GM21526 (cell line): ENCODE results near the gene TMA7.

Source experiments
- ATAC-seq: cut with Tn5 transposase; IDR thresholded peaks from one replicate; pipeline ENCODE4 v1.9.1; 2021; ENCODE audit warnings: moderate library complexity; ENCODE audit not compliant: unreplicated experiment, low FRiP score

Gene TMA7

DNA sequence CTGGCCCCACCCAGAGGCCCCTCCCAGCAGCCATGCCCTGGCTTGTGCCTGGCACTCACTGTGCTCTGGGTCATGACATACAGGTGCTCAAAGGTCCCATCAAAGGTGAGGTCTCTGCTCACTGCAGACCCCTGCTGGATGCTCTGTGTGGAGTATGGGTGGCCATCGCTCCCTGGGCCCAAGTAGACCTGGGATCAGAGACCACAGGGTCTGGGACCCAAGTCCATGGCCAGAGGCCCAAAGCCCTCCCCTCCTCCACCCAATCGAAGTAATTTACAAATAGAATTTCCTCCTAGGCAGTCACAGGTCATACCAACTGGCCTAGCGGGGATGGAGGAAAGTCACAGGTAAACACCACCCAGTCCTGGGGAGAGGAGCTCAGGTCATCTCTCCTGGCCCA, 17.8 kb upstream of the TMA7 start:
- ATAC-seq, result no peak

DNA sequence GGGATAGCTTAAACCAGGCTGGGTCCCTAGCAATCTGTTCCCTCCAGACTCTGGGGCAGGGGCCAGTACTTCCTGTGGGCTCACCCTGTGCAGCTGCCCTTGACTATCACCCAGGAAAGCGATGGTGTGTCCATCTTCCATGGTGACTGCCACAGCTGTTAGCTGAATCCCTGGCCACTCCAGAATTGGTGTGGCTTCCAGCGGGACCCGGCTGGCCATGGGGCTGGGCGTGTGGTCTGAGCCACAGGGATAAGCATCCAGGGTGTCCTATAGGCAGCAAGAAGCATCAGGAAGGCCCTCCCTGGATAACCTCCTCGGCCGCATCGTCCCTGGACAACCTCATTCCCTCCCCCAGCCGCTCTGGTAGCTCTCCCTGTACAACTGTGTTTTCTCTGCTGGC, 17.4 kb upstream of the TMA7 start:
- no peak for ATAC-seq

DNA sequence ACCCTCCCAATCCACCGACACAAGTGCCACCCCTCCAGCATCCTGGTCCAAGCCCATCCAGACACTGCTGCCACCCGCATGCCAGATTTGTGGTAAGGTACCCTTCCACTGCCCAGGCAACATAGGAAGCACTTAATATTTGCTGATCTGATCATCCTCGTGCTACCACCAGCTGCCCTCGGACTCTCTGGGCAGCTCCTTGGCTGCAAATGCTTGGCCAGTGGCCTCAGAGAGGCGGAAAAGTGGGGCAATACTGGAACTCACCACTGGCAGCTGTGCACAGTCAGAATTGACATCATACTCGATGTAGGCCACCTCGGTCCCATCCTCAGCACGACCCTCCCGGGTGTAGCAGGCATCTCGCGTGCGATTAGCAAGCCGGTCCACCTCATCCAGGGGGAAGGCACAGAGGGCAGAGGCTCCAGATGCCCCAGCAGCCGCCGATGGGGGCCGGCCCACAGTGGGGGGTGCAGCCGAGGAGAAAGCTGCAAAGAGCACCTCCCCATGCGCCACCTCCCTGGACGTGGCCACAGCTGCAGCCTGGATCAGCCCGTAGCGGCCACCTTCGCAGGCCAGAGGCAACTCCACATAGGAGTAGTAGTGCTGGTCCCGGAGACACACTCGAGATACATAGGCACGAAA, 16.7 kb upstream of the TMA7 start:
- no peak for ATAC-seq

DNA sequence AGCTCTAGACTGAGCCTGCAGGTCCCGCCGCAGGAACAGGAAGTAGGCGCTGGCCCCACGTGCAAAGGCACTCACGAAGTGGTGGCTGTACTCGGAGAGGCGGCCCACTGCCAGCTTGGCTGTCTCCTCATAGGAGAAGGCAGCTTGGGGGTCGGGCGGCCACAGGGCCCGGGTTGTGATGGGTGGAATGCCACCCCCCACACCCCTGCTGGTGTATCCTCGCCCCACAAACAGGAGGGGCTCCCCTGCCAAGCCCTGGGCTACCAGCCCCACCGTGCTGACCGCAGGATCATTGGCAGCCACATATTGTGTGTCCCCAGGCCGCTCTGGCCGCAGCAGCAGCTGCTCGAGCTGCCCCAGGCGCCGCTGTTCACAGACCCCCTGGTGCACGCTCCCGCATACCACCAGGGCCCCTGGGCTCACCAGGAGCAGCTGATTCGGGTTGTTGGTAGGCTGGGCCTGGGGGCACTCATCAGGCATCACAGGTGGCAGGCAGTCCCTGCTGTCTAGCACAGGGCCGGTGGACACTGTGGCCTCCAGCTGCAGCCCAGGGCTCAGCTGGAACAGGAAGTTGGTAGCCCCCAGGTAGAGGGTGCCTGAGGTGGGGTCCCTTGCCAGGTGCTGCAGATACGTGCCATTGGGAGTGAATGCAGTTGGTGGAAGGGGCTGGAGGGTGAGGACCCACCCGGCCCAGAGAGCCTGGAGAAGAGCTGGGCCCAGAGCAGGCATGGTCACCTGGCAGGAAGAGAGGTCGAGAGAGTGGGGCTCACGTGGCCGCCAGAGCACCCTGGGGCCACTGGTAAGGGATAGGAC, 16.0 kb upstream of the TMA7 start:
- ATAC-seq, result no peak

DNA sequence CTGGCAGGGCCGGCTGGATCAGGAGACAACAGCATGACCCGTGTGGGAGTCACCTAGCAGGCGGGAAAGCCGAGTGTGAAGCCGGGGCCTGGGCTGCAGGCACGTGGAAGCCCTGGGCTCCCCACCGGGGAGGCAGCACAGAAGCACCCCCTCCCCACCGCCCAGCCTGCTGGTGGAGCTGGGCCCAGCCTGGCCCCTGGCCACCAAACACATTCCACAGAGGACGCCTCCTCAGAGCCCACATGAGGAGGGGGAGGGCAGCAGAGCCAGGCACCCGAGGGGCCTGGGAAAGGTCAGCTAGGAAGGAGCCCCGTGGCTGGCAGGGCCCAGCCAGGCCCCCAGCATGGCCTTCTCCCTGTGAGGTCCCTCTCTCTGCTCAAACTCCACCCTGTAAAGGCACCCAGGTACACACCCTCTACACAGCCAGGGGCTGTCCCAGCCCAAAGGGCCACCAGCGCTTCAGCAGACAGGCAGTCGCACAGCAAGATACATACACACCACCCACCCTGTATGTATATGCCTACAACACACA, 14.7 kb upstream of the TMA7 start:
- ATAC-seq, result no peak

DNA sequence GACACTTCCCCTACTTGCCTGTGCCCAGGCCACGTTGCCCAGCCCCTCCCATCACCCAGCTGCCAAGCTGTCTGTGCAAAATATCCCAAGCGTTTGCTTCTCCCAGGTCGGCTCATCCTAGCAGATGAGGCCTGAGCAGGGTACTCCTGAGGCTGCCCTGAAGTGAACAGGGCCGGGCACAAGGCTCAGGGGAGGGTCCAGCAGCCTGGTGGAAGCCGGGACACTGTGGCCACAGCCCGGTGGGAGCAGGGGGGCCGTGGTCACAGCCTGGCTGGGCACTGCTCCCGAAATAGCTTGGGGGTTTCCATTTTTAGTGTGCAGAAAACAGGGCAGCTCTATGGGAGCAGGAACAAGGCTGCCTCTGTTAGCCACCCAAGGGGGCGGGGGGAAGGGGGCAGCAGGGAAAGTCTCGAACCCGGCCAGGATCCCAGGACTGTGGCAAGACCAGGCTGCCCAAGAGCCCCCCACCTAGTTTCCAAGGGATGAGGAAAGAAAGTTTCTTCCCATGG, 13.6 kb upstream of the TMA7 start:
- no peak for ATAC-seq

DNA sequence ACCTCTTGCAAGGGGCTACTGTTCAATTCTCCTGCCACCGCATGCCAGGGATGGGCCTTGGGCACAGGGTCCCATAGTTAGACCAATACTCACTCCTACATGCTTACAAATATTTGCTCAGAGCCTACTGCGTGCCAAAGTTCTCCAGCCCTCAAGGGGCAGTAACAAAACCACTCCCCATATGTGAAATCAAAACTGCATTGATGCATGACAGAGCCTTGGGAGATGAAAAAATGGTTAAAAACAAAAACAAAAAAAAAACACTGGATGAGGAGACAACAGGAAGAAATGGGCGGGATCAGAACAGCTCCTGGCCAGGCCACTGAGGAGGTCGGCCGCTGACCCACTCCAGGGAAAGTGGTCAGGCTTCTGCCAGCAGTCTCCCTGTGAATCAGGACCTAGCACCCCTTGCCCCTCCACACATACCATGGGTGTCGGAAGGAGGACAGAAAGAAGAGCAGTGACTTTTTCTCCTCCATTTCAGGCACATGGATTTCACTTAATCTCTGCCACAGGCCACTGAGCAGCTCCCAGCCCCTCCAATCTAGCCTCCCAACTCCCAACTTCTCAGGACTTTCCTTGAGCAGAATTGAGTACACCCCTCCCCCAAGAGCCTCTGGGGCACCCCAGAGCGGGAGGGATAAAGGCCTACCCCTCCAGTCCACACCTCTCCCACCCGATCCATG, 13.0 kb upstream of the TMA7 start:
- ATAC-seq, result no peak

DNA sequence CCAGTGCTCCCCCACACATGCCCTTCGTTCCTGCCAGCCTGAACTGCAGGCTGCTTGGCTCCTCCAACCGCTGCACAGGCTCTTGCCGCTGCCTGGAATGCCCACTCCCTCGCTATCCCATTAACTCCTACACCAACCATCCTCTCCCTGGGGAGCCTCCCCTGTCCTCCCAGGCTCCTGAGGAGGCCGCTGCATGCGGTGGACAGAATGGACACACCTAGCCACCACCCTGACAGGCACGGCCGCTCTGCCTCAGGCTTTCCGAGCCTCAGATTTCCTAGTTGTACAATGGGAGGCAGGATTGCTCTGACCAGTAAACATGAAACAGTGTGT, 12.5 kb upstream of the TMA7 start:
- no peak for ATAC-seq

DNA sequence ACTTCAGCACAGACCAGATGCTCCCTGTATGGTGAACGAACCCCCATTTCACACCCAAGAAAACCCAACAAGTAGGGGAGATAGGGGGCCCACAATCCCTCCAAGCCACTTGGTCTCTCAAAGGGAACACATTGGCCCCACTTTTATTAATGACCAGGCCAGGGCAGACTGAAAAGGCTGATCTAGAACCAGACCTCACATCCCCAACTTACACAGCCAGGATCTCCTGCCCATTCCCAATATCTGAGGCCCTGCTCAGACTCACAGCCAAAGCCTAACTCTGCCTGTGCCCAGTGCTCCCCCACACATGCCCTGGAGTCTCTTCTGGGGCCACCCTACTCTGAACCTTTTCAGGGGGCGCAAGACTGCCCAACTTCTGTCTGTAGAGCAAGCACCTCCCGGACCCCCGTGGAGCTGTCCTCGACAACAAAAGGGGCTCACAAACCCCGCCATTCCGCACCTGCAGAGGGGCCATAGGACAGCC, 11.9 kb upstream of the TMA7 start:
- ATAC-seq, result no peak

DNA sequence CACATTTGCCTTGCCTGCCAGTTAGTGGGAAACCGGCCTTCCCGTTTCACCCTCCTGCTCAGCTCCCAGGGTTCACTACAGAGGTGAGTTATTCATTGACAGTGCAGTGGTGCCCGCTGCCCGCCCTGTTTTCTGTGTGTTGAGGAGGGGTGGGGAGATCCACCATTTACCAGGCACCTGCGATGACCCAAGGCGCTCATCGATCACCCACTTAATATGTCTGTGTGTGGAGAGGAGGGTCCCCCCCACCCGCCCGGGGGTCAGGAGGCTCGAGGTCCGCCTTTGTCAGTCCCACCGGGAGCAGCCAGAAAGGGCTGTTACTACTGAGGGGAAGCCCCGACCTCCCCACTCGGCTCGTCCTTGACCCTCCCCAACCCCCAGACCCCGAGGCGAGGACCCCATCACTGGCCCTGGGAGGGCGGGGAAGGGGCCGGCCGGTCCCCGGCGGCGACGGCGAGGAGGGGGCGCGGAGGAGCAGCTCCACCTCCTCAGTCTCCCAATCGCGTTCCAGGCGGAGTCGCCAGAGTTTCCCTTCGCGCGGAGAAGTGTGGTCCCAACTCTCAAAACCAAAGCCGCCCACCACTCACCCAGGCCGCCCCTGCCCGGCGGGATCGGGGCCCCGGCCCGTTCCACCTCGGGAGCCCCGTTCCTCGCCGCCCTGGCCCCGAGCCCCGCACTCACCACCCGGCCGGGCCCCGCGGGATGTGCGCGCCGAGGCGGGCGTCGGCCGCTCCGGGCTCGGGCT, 11.3 kb upstream of the TMA7 start:
- ATAC-seq, result no peak

DNA sequence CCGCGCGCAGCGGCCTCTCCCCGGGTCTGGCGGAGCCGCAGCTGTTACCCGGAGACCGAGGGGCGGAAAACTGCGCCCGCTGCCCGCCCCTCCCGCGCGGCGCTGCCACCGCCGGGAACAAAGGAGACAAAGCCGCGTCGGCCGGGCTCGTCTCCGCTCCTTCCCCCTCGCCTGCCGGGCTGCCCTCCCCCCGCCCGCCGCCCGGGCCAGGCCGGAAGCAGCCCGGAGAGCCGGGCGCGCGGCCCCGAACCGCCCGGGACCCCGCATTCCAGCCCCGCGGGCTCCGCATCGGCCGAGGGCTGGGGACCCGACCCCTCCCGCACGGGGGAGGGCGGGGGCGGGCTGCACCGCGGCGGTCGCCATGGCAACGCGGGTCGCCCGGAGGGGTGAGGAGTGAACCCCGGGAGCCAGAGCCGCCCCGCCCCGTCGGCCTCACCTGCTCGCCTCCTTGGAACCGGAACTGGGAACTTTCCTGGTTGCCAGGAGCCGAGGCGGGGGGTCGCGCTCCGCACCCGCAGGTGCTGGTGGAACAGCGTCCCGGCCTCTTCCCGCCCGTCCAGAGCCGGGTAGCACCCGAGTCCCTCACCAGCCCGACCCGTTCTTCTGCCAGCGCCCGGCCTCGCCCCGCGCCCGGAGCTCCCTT, 10.6 kb upstream of the TMA7 start:
- ATAC-seq, result no peak

DNA sequence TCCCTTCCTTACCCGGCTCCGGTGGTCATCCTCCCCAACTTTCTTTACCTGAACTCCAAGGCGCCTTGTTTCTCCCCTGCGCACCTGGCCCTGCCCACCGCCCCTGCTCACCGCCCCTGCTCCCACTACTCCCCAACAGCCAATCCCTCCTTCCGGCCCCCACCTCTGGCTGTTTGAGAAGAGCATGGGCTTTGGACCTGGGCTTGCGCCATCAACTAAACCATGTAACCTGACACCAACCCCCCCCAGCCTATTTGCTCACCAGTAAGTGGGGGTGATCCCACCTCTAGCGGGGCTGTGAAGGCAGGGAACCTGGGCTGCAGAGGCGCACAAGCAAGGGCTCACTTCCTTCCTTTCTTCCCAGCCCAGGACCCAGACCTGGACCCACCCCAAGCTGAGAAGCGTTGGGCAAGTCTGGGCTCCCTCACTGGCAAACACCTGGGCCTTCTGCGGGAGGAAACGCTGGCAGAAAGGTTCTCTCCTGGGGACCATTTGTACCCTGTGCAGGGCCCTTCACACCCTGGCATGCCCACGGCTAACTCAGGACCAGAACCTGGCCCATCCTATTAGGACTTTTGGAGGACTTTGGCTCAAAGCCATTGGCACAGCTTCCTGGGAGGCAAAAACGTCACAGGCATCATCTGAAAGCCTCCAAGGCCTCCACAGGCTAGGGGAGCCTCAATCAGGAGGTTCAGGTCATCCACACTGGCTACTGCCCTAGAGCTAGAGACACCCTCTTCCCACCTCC, 9.9 kb upstream of the TMA7 start, which contains the start of gene PLXNB1:
Gene PLXNB1 (minus strand): TSS at position 127 of the 748 bp plus-strand sequence. CDS start 5,475 bp downstream, outside the sequence.
- ATAC-seq, result no peak

DNA sequence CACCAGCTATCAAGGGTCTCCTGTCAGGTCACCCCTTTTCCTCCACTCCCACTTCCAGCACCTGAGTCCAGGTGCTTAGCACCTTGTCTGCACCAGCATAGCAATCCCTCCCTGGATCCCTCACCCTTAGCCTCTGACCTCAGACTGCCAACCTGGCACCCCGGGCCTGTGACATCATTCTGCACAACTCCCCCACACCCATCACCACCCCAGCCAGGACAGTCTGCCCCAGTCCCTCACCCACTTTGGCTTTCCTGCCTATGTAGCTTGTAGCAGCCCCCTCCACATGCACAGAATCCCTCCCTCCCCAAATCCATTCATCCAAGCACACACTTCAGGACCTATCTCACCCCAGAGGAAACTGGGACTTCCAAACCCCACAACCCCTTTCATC, 9.4 kb upstream of the TMA7 start:
- no peak for ATAC-seq

DNA sequence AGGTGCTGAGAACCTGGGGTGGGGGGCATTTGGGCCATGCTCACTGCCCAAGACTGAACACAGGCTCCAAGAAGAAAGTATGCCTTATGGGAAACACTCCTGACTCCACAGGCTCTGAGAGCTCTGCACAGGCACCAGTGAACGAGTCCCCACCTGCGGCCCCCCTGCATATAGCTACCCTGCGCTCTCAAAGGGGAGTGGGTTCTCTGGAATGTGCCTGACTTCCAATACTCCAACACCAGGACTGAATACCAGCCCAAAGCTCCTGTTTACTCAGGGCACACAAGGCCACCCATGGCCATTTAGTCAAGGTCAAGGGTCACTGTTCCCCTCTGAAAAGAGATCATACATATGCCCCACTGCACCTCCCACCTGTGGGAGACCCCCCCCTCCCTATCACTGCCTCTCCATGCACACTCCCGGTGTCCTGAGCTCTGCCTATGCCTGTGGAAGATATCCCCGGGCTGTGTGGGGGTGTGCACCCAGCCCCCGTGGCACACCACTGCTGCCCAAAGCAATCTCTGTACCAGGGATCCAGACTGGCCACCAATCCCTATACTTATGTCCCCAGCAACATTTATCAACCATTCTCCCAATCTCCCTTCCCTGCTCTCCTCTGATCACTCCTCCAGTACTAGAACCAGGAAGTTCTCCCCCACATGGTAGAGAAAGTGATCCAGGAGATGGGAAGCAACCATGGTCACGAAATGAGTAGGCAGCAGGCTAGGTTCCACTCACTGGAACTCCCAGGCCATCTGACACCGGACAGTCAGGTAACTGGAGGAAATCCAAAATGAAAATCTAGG, 8.6 kb upstream of the TMA7 start:
- no peak for ATAC-seq

DNA sequence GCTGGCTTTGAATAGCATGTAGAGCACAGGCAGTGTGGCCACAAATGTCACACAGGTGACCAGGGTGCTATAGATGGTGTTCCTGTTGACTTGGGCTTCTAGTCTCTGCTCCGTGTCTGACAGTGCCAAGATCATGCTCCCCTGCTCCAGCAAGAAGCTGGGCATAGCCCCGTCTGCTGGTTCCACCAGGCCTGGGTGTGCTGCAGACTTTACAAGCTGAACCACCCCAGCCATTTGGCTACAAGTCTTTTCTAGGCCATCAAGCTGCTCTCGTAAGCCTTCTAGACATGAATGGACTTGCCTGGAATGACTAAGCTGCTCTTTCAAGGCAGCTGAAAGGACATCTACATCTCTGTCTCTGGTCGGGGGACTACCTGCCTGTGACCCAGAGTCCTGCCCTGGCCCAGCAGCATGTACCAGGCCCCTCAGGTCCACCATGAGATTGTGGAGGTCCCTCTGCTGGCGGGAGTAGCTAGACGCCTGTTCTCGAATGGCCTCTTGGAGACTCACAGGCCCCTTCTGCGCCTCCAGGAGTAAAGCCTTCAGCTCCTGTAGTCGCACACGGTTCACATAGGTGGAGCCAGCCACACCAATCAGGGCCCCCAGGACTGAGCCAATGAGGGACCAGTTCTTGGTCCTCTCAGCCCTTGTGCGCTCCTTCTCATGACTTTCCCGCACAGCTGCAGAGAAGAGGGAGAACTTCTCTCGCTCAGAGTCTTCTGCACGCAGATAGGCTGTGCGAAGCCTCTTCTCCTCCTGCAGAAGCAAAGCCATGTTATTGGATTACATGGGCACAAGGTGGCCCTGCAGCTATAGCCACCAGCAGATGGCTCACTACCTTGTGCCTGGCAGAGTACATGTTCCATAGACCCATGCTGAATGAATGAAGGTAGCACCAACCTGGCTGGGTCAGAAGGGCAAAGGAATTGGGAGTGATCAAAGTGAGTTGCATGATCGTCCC, 7.4 kb upstream of the TMA7 start:
- ATAC-seq, result no peak

DNA sequence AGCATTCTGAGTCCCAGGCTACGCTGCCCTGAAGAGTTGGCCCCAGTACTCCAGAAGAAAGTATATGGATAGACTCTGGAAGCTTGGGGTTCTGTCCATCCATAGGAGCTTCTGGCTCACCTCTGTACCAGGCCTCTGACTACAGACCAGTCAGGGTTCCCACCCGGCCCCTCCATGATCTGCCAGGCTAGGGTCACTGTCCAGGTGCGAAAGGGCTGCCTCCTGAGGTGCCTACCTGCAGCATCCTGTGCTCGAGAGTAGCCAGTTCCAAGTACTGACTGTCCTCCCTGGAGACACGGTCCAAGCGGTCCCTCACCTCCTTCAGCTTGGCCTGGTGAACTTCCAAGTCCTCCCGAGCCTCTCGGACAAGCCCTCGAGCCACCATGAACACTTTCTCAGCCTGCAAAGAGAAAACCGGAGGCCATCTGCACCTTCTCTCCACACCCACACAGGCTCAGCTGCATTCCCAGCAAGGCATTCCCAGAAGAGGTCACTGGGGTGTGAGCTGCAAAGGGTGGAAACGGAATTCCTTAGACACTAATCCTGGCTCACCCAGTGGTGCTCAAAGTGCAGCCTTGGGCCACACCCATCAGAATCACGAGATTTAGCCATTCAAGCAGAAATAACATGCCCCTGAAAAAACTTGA, 6.5 kb upstream of the TMA7 start:
- no peak for ATAC-seq
